Measurements from ENCODE around the gene CELSR3. TPM values are rescaled to one million over a fixed set of nuclear protein-coding genes. Genes with fewer than 3 reads are reported as not detected.

Gene CELSR3, protein sequence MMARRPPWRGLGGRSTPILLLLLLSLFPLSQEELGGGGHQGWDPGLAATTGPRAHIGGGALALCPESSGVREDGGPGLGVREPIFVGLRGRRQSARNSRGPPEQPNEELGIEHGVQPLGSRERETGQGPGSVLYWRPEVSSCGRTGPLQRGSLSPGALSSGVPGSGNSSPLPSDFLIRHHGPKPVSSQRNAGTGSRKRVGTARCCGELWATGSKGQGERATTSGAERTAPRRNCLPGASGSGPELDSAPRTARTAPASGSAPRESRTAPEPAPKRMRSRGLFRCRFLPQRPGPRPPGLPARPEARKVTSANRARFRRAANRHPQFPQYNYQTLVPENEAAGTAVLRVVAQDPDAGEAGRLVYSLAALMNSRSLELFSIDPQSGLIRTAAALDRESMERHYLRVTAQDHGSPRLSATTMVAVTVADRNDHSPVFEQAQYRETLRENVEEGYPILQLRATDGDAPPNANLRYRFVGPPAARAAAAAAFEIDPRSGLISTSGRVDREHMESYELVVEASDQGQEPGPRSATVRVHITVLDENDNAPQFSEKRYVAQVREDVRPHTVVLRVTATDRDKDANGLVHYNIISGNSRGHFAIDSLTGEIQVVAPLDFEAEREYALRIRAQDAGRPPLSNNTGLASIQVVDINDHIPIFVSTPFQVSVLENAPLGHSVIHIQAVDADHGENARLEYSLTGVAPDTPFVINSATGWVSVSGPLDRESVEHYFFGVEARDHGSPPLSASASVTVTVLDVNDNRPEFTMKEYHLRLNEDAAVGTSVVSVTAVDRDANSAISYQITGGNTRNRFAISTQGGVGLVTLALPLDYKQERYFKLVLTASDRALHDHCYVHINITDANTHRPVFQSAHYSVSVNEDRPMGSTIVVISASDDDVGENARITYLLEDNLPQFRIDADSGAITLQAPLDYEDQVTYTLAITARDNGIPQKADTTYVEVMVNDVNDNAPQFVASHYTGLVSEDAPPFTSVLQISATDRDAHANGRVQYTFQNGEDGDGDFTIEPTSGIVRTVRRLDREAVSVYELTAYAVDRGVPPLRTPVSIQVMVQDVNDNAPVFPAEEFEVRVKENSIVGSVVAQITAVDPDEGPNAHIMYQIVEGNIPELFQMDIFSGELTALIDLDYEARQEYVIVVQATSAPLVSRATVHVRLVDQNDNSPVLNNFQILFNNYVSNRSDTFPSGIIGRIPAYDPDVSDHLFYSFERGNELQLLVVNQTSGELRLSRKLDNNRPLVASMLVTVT (N-terminal part only)
- total RNA-seq (2021; fragmentation: NEBNext Ultra II Directional; extraction: Animal tissue kit (Norgen Biotek cat#: 25700)), result 1 to 10 TPM; 1.9 to 5.0 (median 3.4) TPM
- long read RNA-seq, result 0 reads

- H3K4me3 Mint-ChIP-seq, result peak within 1 kb of the TSS; percentile 88
- H3K27ac Mint-ChIP-seq, result peak within 1 kb of the TSS; percentile 99
- peaks cover 3% of the 10 kb centered on the region for H3K9me3 Mint-ChIP-seq
- H3K27me3 Mint-ChIP-seq (ENCODE audit: insufficient read depth), result peaks cover 11% of the 10 kb centered on the region
- H3K36me3 Mint-ChIP-seq (ENCODE audit: low read depth), result peaks cover 26% of the 10 kb centered on the region; the same call in 1 of the 2 replicates
- peak; percentile 89 for DNase-seq
- peaks cover 17% of the 10 kb centered on the region for H3K4me1 Mint-ChIP-seq (ENCODE audit: low read depth)
- TF ChIP-seq CTCF (IDR thresholded peaks at IDR 0.05), result no peak
Observed at GRCh38 chr3:48662753-48663488, at the start of gene CELSR3. TSS of gene CELSR3 (minus strand) at chr3:48662886. CDS start at chr3:48662634, 252 bp downstream.

GRCh38 chr3:48711727-48712126 is 49.0 kb upstream of the CELSR3 start:
- TF ChIP-seq CTCF (IDR thresholded peaks at IDR 0.05), result no peak
- Mint-ChIP-seq H3K36me3 (ENCODE audit: low read depth) (peaks cover 45% of the 10 kb centered on the region), H3K9me3 (no peaks in the 10 kb centered on the region), H3K27ac (peak overlapping the region; percentile 20; the same call in 1 of the 2 replicates), H3K4me3 (no peak overlapping the region), H3K4me1 (ENCODE audit: low read depth) (peaks cover 49% of the 10 kb centered on the region), H3K27me3 (ENCODE audit: insufficient read depth) (peaks cover 8% of the 10 kb centered on the region; the same call in 1 of the 2 replicates)
- DNase-seq, result no peak

- H3K4me1 Mint-ChIP-seq (ENCODE audit: low read depth), result peaks cover 38% of the 10 kb centered on the region
- H3K9me3 Mint-ChIP-seq, result no peaks in the 10 kb centered on the region
- peak overlapping the region; percentile 62 for H3K4me3 Mint-ChIP-seq
- DNase-seq, result peak; percentile 25
- peaks cover 33% of the 10 kb centered on the region for H3K36me3 Mint-ChIP-seq (ENCODE audit: low read depth)
- peaks cover 5% of the 10 kb centered on the region; the same call in 1 of the 2 replicates for H3K27me3 Mint-ChIP-seq (ENCODE audit: insufficient read depth)
- TF ChIP-seq CTCF (IDR thresholded peaks at IDR 0.05), result no peak
- H3K27ac Mint-ChIP-seq, result peak overlapping the region; percentile 88
Observed at GRCh38 chr3:48709051-48709461, 46.4 kb upstream of the CELSR3 start.

DNA sequence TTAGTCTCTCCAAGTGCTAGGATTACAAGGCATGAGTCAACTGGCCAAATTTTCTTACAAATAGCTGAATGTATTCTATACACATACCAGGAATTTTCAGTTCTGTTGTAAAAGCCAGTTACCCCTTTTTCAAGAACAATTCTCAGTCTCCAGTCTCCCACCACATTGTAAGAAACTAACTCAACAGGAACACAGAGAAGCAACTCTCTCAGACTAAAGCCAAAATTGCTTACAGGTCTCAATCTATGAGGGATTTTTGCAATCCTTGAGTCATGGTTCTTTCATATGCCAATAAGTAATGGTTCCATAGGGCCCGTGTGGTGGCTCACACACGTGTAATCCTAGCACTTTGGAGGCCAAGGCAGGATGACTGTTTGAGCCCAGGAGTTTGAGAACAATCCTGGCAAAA is 45.8 kb upstream of the CELSR3 start:
- peaks cover 5% of the 10 kb centered on the region; the same call in 1 of the 2 replicates for H3K27me3 Mint-ChIP-seq (ENCODE audit: insufficient read depth)
- H3K9me3 Mint-ChIP-seq, result no peaks in the 10 kb centered on the region
- no peak for TF ChIP-seq CTCF (IDR thresholded peaks at IDR 0.05)
- H3K4me1 Mint-ChIP-seq (ENCODE audit: low read depth), result peaks cover 39% of the 10 kb centered on the region
- peak overlapping the region; percentile 88 for H3K27ac Mint-ChIP-seq
- H3K4me3 Mint-ChIP-seq, result peak overlapping the region; percentile 62
- peak; percentile 45 for DNase-seq
- H3K36me3 Mint-ChIP-seq (ENCODE audit: low read depth), result peaks cover 35% of the 10 kb centered on the region

All from HFFc6 (cell line).